Liver (tissue), 3 donors: ENCODE measurements around the gene SORBS2.

Experiments
- FOXA1 ChIP-seq: IDR thresholded peaks from 2 replicates; pipeline ENCODE4 v1.6.1; 2016; ENCODE audit warnings: antibody characterized with exemption
- JUND ChIP-seq, 2 donors: IDR thresholded peaks; 2 replicates each; pipeline ENCODE4 v1.6.1; 2016; ENCODE audit warnings: antibody characterized with exemption in 2 of 2
- NR2F2 ChIP-seq: IDR thresholded peaks from 2 replicates; pipeline ENCODE4 v1.6.1; 2016; ENCODE audit warnings: antibody characterized with exemption
- RAD21 ChIP-seq, 2 donors: IDR thresholded peaks; 2 replicates each; pipeline ENCODE4 v1.6.1; 2016; ENCODE audit warnings: antibody characterized with exemption in 2 of 2, mild to moderate bottlenecking in 2 of 2
- TAF1 ChIP-seq: conservative IDR thresholded peaks from 2 replicates; pipeline ENCODE4 v1.6.1; 2016; ENCODE audit warnings: antibody characterized with exemption, mild to moderate bottlenecking
- YY1 ChIP-seq: IDR thresholded peaks from 2 replicates; pipeline ENCODE4 v1.6.1; 2016; ENCODE audit warnings: antibody characterized with exemption, mild to moderate bottlenecking
- TF ChIP-seq, protein P1 (sequence below): fragments of 150-350 bp; IDR thresholded peaks from 2 replicates; pipeline ENCODE4 v1.5.1; 2017; ENCODE audit warnings: improper control_type of control experiment, low read depth, low read length; ENCODE audit not compliant: missing input control
- TF ChIP-seq, protein P2 (sequence below): IDR thresholded peaks from 2 replicates; pipeline ENCODE4 v1.6.1; 2016; ENCODE audit warnings: antibody characterized with exemption, mild to moderate bottlenecking
- TF ChIP-seq, protein P3 (sequence below): IDR thresholded peaks from 2 replicates; pipeline ENCODE4 v1.6.1; 2016; ENCODE audit warnings: antibody characterized with exemption
- TF ChIP-seq, protein P4 (sequence below): IDR thresholded peaks from 2 replicates; pipeline ENCODE4 v1.6.1; 2016; ENCODE audit warnings: antibody characterized with exemption
- donor health status: healthy.
- donor health status: healthy.

DNA sequence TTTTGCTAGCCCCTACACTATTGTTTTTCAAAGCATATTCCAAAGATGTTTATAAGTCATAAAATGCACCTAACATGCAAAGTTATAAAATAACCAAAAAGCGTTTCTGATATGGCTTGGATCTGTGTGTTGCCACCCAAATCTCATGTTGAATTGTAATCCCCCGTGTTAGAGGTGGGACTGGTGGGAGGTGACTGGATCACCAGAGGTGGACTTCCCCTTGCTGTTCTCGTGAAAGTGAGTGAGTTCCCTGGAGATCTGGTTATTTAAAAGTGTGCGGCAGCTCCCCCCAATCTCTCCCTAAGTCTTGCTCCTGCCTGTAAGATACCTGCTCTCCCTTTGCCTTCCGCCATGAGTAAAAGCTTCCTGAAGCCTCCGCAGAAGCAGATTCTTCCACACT is 22.8 kb upstream of the SORBS2 start:
- TF ChIP-seq, protein P1, sequence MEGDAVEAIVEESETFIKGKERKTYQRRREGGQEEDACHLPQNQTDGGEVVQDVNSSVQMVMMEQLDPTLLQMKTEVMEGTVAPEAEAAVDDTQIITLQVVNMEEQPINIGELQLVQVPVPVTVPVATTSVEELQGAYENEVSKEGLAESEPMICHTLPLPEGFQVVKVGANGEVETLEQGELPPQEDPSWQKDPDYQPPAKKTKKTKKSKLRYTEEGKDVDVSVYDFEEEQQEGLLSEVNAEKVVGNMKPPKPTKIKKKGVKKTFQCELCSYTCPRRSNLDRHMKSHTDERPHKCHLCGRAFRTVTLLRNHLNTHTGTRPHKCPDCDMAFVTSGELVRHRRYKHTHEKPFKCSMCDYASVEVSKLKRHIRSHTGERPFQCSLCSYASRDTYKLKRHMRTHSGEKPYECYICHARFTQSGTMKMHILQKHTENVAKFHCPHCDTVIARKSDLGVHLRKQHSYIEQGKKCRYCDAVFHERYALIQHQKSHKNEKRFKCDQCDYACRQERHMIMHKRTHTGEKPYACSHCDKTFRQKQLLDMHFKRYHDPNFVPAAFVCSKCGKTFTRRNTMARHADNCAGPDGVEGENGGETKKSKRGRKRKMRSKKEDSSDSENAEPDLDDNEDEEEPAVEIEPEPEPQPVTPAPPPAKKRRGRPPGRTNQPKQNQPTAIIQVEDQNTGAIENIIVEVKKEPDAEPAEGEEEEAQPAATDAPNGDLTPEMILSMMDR: no peak
- no peak for TF ChIP-seq TAF1
- TF ChIP-seq, protein P2, sequence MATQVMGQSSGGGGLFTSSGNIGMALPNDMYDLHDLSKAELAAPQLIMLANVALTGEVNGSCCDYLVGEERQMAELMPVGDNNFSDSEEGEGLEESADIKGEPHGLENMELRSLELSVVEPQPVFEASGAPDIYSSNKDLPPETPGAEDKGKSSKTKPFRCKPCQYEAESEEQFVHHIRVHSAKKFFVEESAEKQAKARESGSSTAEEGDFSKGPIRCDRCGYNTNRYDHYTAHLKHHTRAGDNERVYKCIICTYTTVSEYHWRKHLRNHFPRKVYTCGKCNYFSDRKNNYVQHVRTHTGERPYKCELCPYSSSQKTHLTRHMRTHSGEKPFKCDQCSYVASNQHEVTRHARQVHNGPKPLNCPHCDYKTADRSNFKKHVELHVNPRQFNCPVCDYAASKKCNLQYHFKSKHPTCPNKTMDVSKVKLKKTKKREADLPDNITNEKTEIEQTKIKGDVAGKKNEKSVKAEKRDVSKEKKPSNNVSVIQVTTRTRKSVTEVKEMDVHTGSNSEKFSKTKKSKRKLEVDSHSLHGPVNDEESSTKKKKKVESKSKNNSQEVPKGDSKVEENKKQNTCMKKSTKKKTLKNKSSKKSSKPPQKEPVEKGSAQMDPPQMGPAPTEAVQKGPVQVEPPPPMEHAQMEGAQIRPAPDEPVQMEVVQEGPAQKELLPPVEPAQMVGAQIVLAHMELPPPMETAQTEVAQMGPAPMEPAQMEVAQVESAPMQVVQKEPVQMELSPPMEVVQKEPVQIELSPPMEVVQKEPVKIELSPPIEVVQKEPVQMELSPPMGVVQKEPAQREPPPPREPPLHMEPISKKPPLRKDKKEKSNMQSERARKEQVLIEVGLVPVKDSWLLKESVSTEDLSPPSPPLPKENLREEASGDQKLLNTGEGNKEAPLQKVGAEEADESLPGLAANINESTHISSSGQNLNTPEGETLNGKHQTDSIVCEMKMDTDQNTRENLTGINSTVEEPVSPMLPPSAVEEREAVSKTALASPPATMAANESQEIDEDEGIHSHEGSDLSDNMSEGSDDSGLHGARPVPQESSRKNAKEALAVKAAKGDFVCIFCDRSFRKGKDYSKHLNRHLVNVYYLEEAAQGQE: no peak
- no peak for TF ChIP-seq JUND (IDR thresholded peaks at IDR 0.05)
- TF ChIP-seq RAD21 (IDR thresholded peaks at IDR 0.05): no peak
- TF ChIP-seq, protein P3, sequence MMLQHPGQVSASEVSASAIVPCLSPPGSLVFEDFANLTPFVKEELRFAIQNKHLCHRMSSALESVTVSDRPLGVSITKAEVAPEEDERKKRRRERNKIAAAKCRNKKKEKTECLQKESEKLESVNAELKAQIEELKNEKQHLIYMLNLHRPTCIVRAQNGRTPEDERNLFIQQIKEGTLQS: no peak
- TF ChIP-seq YY1: no peak
- TF ChIP-seq FOXA1: no peak
- TF ChIP-seq NR2F2: no peak
- TF ChIP-seq, protein P4, sequence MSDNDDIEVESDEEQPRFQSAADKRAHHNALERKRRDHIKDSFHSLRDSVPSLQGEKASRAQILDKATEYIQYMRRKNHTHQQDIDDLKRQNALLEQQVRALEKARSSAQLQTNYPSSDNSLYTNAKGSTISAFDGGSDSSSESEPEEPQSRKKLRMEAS: no peak
